ENCODE data around the gene MT1A. TPM values are rescaled to one million over a fixed set of nuclear protein-coding genes. Genes with fewer than 3 reads are reported as not detected.
"Not testable (repeated sequence)": the region's sequence is repeated elsewhere in the genome, so short reads cannot be mapped to it uniquely, and the experiment has no call there.

Gene MT1A
- total RNA-seq, 1 experiment from 2014 or later: 23.5 TPM

GRCh38 chr16:56664506-56664905 lies 26.0 kb downstream of the MT1A start:
- Histone ChIP-seq H3K4me1 (replicated peaks; ENCODE audit: insufficient read depth) (peaks cover 15% of the 10 kb centered on the region), H3K27me3 (ENCODE audit: insufficient read depth, low read depth) (peaks cover 8% of the 10 kb centered on the region), H3K27ac (no peak overlapping the region), H3K36me3 (ENCODE audit: low read depth) (no peaks in the 10 kb centered on the region), H3K9me2 (ENCODE audit: insufficient read depth) (no peaks in the 10 kb centered on the region), H3K9me3 (ENCODE audit: insufficient read depth, low read depth) (no peaks in the 10 kb centered on the region), H2AFZ (no peak overlapping the region), H3K4me3 (no peak overlapping the region), H3K4me2 (no peak overlapping the region), H3K79me2 (ENCODE audit: low read depth) (no peaks in the 10 kb centered on the region), H3F3A (ENCODE audit: insufficient read depth, low read depth) (peaks cover 4% of the 10 kb centered on the region), H4K20me1 (ENCODE audit: insufficient read depth) (no peaks in the 10 kb centered on the region)
- ChIA-PET POLR2A (ENCODE audit: unreplicated experiment) (no interaction called here), CTCF (no interaction called here)
- no peak for DNase-seq
- BruUV-seq (replicated peaks): no TSS peak
- intact Hi-C loops (cut with micrococcal nuclease; ENCODE audit: unreplicated experiment): no loop called here
- TF ChIP-seq EZH2 (IDR thresholded peaks at IDR 0.05; ENCODE audit: low read depth) (no peak), CTCF (conservative IDR thresholded peaks at IDR 0.05) (no peak)

DNA sequence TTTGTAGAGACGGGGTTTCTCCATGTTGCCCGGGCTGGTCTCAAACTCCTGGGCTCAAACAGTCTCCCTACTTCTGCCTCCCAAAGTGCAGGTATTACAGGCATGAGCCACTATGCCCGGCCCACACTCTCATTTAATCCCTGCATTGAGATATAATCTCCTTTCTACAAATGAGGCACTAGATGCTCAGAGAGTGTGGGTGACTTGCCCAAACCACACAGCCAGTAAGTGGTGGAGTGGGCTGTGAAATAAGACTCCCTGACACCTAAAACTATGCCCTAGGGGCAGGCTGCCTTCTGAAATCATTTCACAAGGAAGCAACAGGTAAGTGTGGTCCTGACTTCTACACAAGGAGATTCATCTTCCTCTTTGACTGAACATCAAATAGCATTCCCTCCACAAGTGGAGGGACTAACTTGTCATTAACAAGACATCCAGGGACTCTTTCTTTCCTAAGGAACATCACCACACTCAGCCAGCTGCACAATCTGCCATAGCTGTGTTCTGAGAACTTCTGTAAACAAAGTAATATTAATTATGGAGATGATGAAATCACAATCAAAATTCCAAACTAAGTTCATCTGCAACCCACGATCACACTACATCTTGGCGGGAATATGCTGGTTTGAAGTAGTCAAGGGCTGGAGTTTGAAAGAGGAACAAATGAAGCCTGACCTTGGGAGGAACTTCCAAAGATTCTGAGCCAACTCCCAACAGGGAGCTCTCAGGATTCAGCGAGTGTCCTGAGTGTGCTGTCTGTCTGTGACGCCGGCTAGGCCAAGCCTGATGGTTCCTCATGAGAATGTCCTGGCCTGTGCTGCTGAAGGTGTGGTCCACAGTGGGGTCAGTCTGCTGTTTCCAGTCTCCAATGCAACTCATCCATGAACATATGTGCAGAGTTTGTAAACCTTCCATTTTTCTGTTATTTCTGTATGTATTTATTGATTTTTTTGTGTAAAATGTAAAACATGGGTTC lies 27.1 kb downstream of the MT1A start:
- H3K27ac ChIP-seq; BruUV-seq (replicated peaks): not testable (repeated sequence)

DNA sequence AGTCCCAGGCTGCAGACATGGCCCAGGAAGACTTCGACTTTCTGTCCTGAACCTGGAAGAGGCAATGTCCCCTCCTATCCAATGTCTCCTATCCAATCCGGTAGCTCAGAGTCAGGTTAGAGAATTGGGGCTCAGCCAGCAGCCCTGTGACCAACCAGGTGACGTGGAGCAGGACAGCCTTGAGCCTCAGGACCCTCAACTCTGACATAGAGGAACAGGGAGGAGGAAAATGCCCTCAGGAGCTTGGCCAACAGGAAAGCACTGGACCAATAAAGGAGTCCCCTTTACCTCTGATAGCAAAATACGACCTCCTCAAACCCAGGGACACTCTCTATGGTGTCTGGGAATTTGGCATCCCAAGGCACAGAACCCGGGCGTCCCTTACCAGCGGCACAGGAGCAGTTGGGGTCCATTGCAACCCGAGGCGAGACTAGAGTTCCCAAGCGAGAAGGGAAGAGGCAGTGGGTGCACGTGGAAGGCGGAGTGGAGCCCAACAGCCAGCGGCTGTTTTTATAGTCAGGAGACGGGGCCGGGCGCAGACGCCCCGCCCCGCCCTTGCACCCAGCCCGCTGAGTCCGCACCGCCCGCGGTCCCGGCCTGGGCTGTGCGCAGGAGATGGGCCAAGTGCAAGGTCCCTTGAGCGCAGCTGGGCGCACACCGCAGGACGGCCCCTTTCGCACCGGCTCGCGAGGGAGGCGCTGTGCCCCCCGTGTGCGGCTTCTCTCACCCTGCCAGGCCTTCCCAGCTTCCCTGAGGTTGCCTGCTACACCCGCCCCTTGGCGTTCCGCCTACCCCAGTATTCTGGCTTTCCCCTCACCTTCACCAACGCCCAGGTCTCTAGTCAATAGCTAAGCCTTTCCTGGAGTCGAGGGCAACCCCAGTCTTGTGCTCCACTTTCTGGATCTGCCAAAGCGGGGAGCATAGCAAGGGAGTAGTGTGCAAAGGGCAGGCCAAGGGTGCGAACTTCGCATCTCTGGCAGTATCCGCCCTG lies 29.4 kb downstream of the MT1A start, which contains the start of gene MT1G:
TSS of gene MT1G (minus strand) at position 485 of the 991 bp plus-strand sequence. CDS start at position 413, 72 bp downstream.
- intact Hi-C loops (cut with micrococcal nuclease; ENCODE audit: unreplicated experiment): no loop called here
- H3K27ac ChIP-seq: no peak within 1 kb of the TSS
- H4K20me1 ChIP-seq (ENCODE audit: insufficient read depth): no peaks in the 10 kb centered on the region
- no peak within 1 kb of the TSS for H3K4me2 ChIP-seq
- ChIA-PET CTCF (no interaction called here), POLR2A (ENCODE audit: unreplicated experiment) (no interaction called here)
- H3K36me3 ChIP-seq (ENCODE audit: low read depth): no peaks in the 10 kb centered on the region
- H3K27me3 ChIP-seq (ENCODE audit: insufficient read depth, low read depth): peaks cover 10% of the 10 kb centered on the region
- BruUV-seq (replicated peaks): no TSS peak
- no peak for TF ChIP-seq EZH2 (IDR thresholded peaks at IDR 0.05; ENCODE audit: low read depth)
- no peak for TF ChIP-seq CTCF (conservative IDR thresholded peaks at IDR 0.05)
- peaks cover 15% of the 10 kb centered on the region for H3K4me1 ChIP-seq (replicated peaks; ENCODE audit: insufficient read depth)
- H3F3A ChIP-seq (ENCODE audit: insufficient read depth, low read depth): peaks cover 4% of the 10 kb centered on the region
- H3K9me3 ChIP-seq (ENCODE audit: insufficient read depth, low read depth): no peaks in the 10 kb centered on the region
- H3K4me3 ChIP-seq: no peak within 1 kb of the TSS
- no peaks in the 10 kb centered on the region for H3K79me2 ChIP-seq (ENCODE audit: low read depth)
- no peak within 1 kb of the TSS for H2AFZ ChIP-seq
- H3K9me2 ChIP-seq (ENCODE audit: insufficient read depth): no peaks in the 10 kb centered on the region
- no peak for DNase-seq

More for the DNA sequence above, 27.1 kb downstream of the MT1A start:
- intact Hi-C loops (cut with micrococcal nuclease; ENCODE audit: unreplicated experiment); H2AFZ ChIP-seq; H4K20me1 ChIP-seq (ENCODE audit: insufficient read depth); POLR2A ChIA-PET (ENCODE audit: unreplicated experiment); CTCF ChIA-PET; H3K4me3 ChIP-seq; H3K79me2 ChIP-seq (ENCODE audit: low read depth); H3F3A ChIP-seq (ENCODE audit: insufficient read depth, low read depth); H3K36me3 ChIP-seq (ENCODE audit: low read depth); H3K9me3 ChIP-seq (ENCODE audit: insufficient read depth, low read depth); H3K9me2 ChIP-seq (ENCODE audit: insufficient read depth): not testable (repeated sequence)
- peak in 1 of 2 experiments; percentile 69 for DNase-seq
- Histone ChIP-seq H3K27me3 (ENCODE audit: insufficient read depth, low read depth) (peaks cover 10% of the 10 kb centered on the region), H3K4me1 (replicated peaks; ENCODE audit: insufficient read depth) (peaks cover 15% of the 10 kb centered on the region), H3K4me2 (0 out of 2 replicates have a peak overlapping the region, but pooled peaks have one; percentile 14)

All from PC-9 (cell line).